ENCODE measurements around the gene EPO. TPM values are rescaled to one million over a fixed set of nuclear protein-coding genes. Genes with fewer than 3 reads are reported as not detected.

The EPO gene
- total and polyA plus RNA-seq, 9 donors: 0.07 to 0.40 (median 0.18) TPM; not detected in 4

- Histone ChIP-seq H3K27me3 (ENCODE audit: control insufficient read depth, insufficient read depth, low read length) (no peaks in the 10 kb centered on the region), H3K4me3 (ENCODE audit: low read length) (no peak overlapping the region), H3K4me1 (ENCODE audit: control insufficient read depth, insufficient read depth, low read length) (peaks cover 35% of the 10 kb centered on the region), H3K9me3 (replicated peaks; ENCODE audit: control insufficient read depth, low read depth, low read length) (no peaks in the 10 kb centered on the region), H3K27ac (ENCODE audit: low read length) (no peak overlapping the region), H3K36me3 (ENCODE audit: control insufficient read depth, insufficient read depth, low read length) (peaks cover 61% of the 10 kb centered on the region)
- no peak for DNase-seq
- 79% methylated on average over 27 of the region's 36 CpGs for WGBS (ENCODE audit: insufficient coverage)
Observed at GRCh38 chr7:100677308-100678267, 42.7 kb upstream of the EPO start.

DNA sequence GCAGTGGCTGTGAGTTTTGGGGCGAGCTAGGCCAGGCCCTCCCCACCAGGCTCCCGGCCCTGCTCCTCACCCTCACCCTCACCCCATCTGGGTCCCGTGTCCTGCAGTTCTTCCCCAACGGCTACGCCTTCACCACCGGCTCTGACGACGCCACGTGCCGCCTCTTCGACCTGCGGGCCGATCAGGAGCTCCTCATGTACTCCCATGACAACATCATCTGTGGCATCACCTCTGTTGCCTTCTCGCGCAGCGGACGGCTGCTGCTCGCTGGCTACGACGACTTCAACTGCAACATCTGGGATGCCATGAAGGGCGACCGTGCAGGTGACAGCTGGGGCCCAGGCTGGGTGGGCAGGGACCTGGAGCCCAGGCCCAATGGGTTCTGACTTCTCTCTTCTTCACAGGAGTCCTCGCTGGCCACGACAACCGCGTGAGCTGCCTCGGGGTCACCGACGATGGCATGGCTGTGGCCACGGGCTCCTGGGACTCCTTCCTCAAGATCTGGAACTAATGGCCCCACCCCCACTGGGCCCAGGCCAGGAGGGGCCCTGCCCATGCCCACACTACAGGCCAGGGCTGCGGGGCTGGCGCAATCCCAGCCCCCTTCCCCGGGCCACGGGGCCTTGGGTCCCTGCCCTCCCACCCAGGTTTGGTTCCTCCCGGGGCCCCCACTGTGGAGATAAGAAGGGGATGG, 41.8 kb upstream of the EPO start:
- Histone ChIP-seq H3K4me3 (ENCODE audit: low read length) (no peak overlapping the region), H3K36me3 (ENCODE audit: control insufficient read depth, insufficient read depth, low read length) (peaks cover 70% of the 10 kb centered on the region), H3K9me3 (replicated peaks; ENCODE audit: control insufficient read depth, low read depth, low read length) (no peaks in the 10 kb centered on the region), H3K4me1 (ENCODE audit: control insufficient read depth, insufficient read depth, low read length) (peaks cover 28% of the 10 kb centered on the region), H3K27ac (ENCODE audit: low read length) (no peak overlapping the region), H3K27me3 (ENCODE audit: control insufficient read depth, insufficient read depth, low read length) (no peaks in the 10 kb centered on the region)
- WGBS (ENCODE audit: insufficient coverage): 70% methylated on average over 27 of the region's 35 CpGs
- DNase-seq: no peak

DNA sequence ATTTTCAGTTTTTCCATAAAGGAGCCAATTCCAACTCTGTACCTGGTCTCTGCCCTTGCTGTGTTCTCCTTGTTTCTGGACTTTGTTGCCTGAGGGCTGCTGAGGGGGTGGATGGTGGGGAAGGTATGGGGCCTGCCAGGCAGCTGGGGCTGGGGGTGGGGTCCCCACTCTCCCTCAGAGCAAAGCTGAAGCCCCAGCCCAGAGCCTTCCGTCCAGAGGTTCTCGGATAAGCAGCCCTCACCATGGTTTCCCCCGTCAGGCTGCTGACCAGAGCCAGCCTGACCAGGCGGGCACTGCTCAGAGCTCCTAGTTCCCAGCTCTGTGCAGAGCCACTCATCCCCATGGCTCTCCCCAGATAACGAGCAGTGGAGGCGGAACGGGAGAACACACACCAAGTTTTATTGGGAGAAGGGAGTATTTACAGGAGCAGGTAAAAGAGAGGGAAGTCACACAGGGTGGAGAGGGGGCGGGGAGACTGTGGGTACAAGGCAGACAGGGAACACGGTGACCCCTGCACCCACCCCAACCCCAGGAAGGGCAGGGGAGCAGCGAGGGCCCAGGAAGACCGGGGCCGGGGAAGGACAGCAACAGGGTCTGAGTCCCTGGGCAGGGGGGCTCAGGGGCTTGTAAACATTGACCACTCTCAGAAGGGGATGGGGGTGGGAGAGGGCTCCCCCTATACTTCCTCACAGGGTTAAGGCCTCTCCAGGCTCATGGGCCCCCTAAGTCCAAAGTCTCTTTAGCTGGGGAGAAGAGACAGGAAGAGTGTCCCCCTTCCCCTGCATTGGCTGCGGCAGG, 40.9 kb upstream of the EPO start:
- no peak for DNase-seq
- no peaks in the 10 kb centered on the region for H3K27me3 ChIP-seq (ENCODE audit: control insufficient read depth, insufficient read depth, low read length)
- H3K4me1 ChIP-seq (ENCODE audit: control insufficient read depth, insufficient read depth, low read length): peaks cover 28% of the 10 kb centered on the region
- WGBS (ENCODE audit: insufficient coverage): 72% methylated on average over 9 of the region's 13 CpGs
- H3K4me3 ChIP-seq (ENCODE audit: low read length): no peak overlapping the region
- no peak overlapping the region for H3K27ac ChIP-seq (ENCODE audit: low read length)
- no peaks in the 10 kb centered on the region for H3K9me3 ChIP-seq (replicated peaks; ENCODE audit: control insufficient read depth, low read depth, low read length)
- H3K36me3 ChIP-seq (ENCODE audit: control insufficient read depth, insufficient read depth, low read length): peaks cover 78% of the 10 kb centered on the region

GRCh38 chr7:100679927-100680575, 40.2 kb upstream of the EPO start:
- 53% methylated on average over 5 of the region's 13 CpGs for WGBS (ENCODE audit: insufficient coverage)
- H3K36me3 ChIP-seq (ENCODE audit: control insufficient read depth, insufficient read depth, low read length): peaks cover 86% of the 10 kb centered on the region
- H3K27ac ChIP-seq (ENCODE audit: low read length): no peak overlapping the region
- H3K4me1 ChIP-seq (ENCODE audit: control insufficient read depth, insufficient read depth, low read length): peaks cover 28% of the 10 kb centered on the region
- no peak overlapping the region for H3K4me3 ChIP-seq (ENCODE audit: low read length)
- DNase-seq: peak; percentile 69
- H3K27me3 ChIP-seq (ENCODE audit: control insufficient read depth, insufficient read depth, low read length): no peaks in the 10 kb centered on the region
- H3K9me3 ChIP-seq (replicated peaks; ENCODE audit: control insufficient read depth, low read depth, low read length): no peaks in the 10 kb centered on the region

- H3K4me1 ChIP-seq (ENCODE audit: control insufficient read depth, insufficient read depth, low read length): peaks cover 25% of the 10 kb centered on the region
- no peak for DNase-seq
- WGBS (ENCODE audit: insufficient coverage): 78% methylated on average over 13 of the region's 18 CpGs
- H3K27me3 ChIP-seq (ENCODE audit: control insufficient read depth, insufficient read depth, low read length): no peaks in the 10 kb centered on the region
- H3K4me3 ChIP-seq (ENCODE audit: low read length): no peak overlapping the region
- no peak overlapping the region for H3K27ac ChIP-seq (ENCODE audit: low read length)
- H3K36me3 ChIP-seq (ENCODE audit: control insufficient read depth, insufficient read depth, low read length): peaks cover 92% of the 10 kb centered on the region
- H3K9me3 ChIP-seq (replicated peaks; ENCODE audit: control insufficient read depth, low read depth, low read length): no peaks in the 10 kb centered on the region
Observed at GRCh38 chr7:100680576-100681271, 39.5 kb upstream of the EPO start.

GRCh38 chr7:100681491-100682227, 38.6 kb upstream of the EPO start:
- Histone ChIP-seq H3K4me3 (ENCODE audit: low read length) (no peak overlapping the region), H3K27ac (ENCODE audit: low read length) (no peak overlapping the region), H3K36me3 (ENCODE audit: control insufficient read depth, insufficient read depth, low read length) (peaks cover 98% of the 10 kb centered on the region), H3K27me3 (ENCODE audit: control insufficient read depth, insufficient read depth, low read length) (no peaks in the 10 kb centered on the region), H3K4me1 (ENCODE audit: control insufficient read depth, insufficient read depth, low read length) (peaks cover 17% of the 10 kb centered on the region), H3K9me3 (replicated peaks; ENCODE audit: control insufficient read depth, low read depth, low read length) (no peaks in the 10 kb centered on the region)
- no peak for DNase-seq
- WGBS (ENCODE audit: insufficient coverage): 65% methylated on average over 26 of the region's 29 CpGs

DNA sequence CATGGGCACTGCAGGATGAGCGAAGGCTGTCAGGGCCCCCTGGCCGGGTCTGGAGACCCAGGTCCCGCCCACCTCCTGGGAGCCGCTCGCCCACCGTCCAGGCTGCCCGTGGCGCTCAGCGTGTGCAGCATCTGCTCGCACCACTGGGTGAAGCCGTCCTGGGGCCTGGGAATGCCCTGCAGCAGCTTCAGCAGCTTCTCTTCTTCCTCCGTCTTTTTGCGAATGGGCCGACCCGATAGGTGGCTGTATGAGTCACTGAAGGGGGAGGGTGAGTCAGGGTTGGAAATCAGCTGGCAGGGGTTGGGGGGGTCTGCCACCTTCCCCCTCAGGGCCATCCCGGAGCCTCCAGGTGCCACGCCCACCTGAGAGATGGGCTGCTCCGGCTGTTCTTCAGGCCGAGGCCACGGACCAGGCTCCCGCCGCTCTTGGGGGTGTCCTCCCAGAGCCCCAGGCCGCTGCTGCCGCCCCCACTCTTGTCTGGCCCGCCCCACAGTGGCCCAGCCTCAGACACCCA, 38.0 kb upstream of the EPO start:
- Histone ChIP-seq H3K36me3 (ENCODE audit: control insufficient read depth, insufficient read depth, low read length) (peaks cover 98% of the 10 kb centered on the region), H3K4me1 (ENCODE audit: control insufficient read depth, insufficient read depth, low read length) (peaks cover 15% of the 10 kb centered on the region), H3K4me3 (ENCODE audit: low read length) (no peak overlapping the region), H3K27me3 (ENCODE audit: control insufficient read depth, insufficient read depth, low read length) (no peaks in the 10 kb centered on the region), H3K9me3 (replicated peaks; ENCODE audit: control insufficient read depth, low read depth, low read length) (no peaks in the 10 kb centered on the region), H3K27ac (ENCODE audit: low read length) (no peak overlapping the region)
- WGBS (ENCODE audit: insufficient coverage): 63% methylated on average over 20 of the region's 25 CpGs
- DNase-seq: no peak

DNA sequence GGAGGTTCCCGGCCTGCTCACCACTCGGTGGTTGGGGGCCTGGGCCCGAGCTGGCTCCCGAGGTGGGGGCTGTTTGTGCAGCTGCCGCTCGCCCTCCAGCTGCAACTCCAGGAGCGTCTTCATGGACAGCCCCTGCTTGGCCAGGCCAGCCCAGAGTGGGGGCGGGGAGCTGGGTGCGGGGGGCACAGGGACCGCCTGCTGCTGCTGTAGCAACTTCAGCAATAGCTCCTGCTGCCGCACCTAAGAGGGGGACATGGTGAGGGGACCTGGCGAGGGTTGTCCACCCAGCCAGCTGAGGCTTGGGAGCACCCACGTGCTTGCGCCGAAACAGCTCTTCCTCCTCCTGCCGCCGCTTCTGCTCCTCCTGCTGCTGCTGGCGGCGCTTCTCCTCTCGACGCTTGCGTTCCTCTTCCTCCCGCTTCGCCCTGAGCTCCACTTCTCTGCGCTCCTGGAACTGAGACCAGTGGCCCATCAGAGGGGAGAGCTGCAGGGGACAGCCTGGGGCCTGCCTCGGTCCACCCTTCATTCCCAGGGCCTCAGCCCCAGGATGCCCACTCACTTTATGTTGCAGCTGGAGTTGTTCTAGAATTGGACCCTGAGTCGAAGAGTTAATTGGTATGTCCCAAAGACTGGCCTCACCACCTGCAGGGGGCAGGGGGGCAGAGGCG, 37.1 kb upstream of the EPO start:
- 69% methylated on average over 23 of the region's 28 CpGs for WGBS (ENCODE audit: insufficient coverage)
- H3K36me3 ChIP-seq (ENCODE audit: control insufficient read depth, insufficient read depth, low read length): peaks cover 98% of the 10 kb centered on the region
- no peaks in the 10 kb centered on the region for H3K27me3 ChIP-seq (ENCODE audit: control insufficient read depth, insufficient read depth, low read length)

More for the DNA sequence above, 37.1 kb upstream of the EPO start:
- Histone ChIP-seq H3K4me1 (ENCODE audit: control insufficient read depth, insufficient read depth, low read length) (peaks cover 15% of the 10 kb centered on the region), H3K4me3 (ENCODE audit: low read length) (no peak overlapping the region), H3K9me3 (replicated peaks; ENCODE audit: control insufficient read depth, low read depth, low read length) (no peaks in the 10 kb centered on the region), H3K27ac (ENCODE audit: low read length) (no peak overlapping the region)
- no peak for DNase-seq

Measured in muscle of leg (tissue), 11 donors.